HG02885 (cell line): ENCODE measurements around the gene AFF2.

Experiments
- ATAC-seq: cut with Tn5 transposase; IDR thresholded peaks from one replicate; pipeline ENCODE4 v1.9.1; 2021; ENCODE audit warnings: mild to moderate bottlenecking; ENCODE audit not compliant: unreplicated experiment, poor library complexity

AFF2 gene

GRCh38 chrX:149043401-149043800 lies 543.0 kb downstream of the AFF2 start:
- ATAC-seq: no peak

- no peak for ATAC-seq
These were observed 544.1 kb downstream of the AFF2 start for GRCh38 chrX:149044471-149044870.

GRCh38 chrX:149045645-149046210 lies 545.3 kb downstream of the AFF2 start:
- ATAC-seq: no peak
